BE2C (cell line): ENCODE results near the gene ZNF280C.

Source experiments
- DNase-seq: peaks from one replicate; pipeline ENCODE4 v3.0.0-alpha.2; 2020
- H3K27me3 ChIP-seq: fragments of 250-450 bp; sonication (Bioruptor Pico); 2 replicates; pipeline ENCODE4 v1.5.1; 2020; ENCODE audit warnings: mild to moderate bottlenecking
- H3K36me3 ChIP-seq: fragments of 250-450 bp; sonication (Bioruptor Pico); 2 replicates; pipeline ENCODE4 v1.5.1; 2020; ENCODE audit warnings: mild to moderate bottlenecking
- H3K4me1 ChIP-seq: fragments of 250-450 bp; sonication (Bioruptor Pico); 2 replicates; pipeline ENCODE4 v1.5.1; 2020
- H3K4me3 ChIP-seq: 2 replicates; pipeline ENCODE4 v1.5.1; 2011; ENCODE audit warnings: low read depth, low read length
- H3K9me3 ChIP-seq: fragments of 250-450 bp; sonication (Bioruptor Pico); 2 replicates; pipeline ENCODE4 v1.5.1; 2020
- CTCF ChIP-seq: IDR thresholded peaks from 2 replicates; pipeline ENCODE4 v1.5.1; 2012; ENCODE audit warnings: mild to moderate bottlenecking, low read depth, low read length

Gene ZNF280C

DNA sequence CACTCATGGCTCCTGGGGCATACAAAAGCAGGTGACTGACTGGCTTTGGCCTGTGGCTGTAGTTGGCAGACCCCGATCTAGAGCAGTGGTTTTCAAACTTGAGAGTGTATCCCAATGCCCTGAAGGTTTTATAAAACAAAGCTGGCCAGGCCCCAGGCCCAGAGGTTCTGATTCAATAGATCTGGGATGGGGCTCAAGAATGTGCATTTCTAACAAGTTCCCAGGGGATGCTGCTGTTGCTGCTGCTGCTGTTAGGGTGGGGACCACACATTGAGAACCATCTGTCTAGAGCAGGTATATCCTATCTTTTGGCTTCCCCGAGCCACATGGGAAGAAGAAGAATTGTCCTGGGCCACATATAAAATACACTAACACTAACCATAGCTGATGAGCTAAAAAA lies 110.4 kb downstream of the ZNF280C start:
- no peak for DNase-seq
- Histone ChIP-seq H3K27me3 (no peaks in the 10 kb centered on the region), H3K4me3 (no peak overlapping the region), H3K36me3 (no peaks in the 10 kb centered on the region; the same call in 1 of the 2 replicates), H3K9me3 (no peaks in the 10 kb centered on the region), H3K4me1 (no peaks in the 10 kb centered on the region)
- no peak for TF ChIP-seq CTCF

DNA sequence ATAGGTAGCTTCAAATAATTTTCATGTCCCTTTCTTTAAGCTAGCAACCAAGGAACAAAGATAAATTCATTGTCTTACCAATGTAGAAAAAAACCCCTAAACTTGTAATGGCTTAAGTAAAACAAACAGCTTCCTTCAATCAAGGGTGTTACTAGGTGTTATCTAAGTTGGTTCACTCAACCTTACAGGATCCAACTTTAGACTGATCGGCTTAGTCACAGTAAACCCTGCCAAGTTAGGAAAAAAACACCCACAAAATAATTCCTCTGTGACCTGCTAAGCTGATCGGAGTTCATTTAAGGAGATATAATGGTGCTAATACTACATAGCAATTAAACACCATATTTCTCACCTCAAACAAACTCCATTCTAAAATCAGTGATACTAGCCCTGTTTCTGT lies 113.1 kb downstream of the ZNF280C start:
- Histone ChIP-seq H3K4me3 (no peak overlapping the region), H3K27me3 (no peaks in the 10 kb centered on the region), H3K36me3 (no peaks in the 10 kb centered on the region; the same call in 1 of the 2 replicates), H3K9me3 (no peaks in the 10 kb centered on the region), H3K4me1 (no peaks in the 10 kb centered on the region)
- DNase-seq, result no peak
- no peak for TF ChIP-seq CTCF
